HG03457 (cell line): ENCODE data around the gene OGDH.
A peak's percentile ranks its signal among the peaks of the same experiment; 100 is the strongest.

Experiments
- ATAC-seq: cut with Tn5 transposase; IDR thresholded peaks from one replicate; pipeline ENCODE4 v1.9.1; 2021; ENCODE audit warnings: moderate number of reproducible peaks; ENCODE audit not compliant: unreplicated experiment

Gene OGDH

GRCh38 chr7:44637788-44638594, 31.6 kb downstream of the OGDH start:
- ATAC-seq, result peak; percentile 37

- ATAC-seq, result peak; percentile 52
Observed at GRCh38 chr7:44638611-44639557, 32.5 kb downstream of the OGDH start.

- ATAC-seq, result no peak
Observed at GRCh38 chr7:44639671-44640321, 33.4 kb downstream of the OGDH start.

GRCh38 chr7:44643206-44643605, 36.8 kb downstream of the OGDH start:
- ATAC-seq, result no peak

- ATAC-seq, result no peak
Observed at GRCh38 chr7:44645254-44645653, 38.8 kb downstream of the OGDH start.

- ATAC-seq, result no peak
Observed at GRCh38 chr7:44645696-44646095, 39.3 kb downstream of the OGDH start.

- no peak for ATAC-seq
Observed at GRCh38 chr7:44646176-44646920, 39.9 kb downstream of the OGDH start.

GRCh38 chr7:44646921-44647636, 40.7 kb downstream of the OGDH start:
- ATAC-seq, result no peak

- ATAC-seq, result no peak
Observed at GRCh38 chr7:44647981-44648714, 41.7 kb downstream of the OGDH start.

- ATAC-seq, result no peak
Observed at GRCh38 chr7:44650242-44650641, 43.8 kb downstream of the OGDH start.

- no peak for ATAC-seq
Observed at GRCh38 chr7:44650772-44651171, 44.3 kb downstream of the OGDH start.

GRCh38 chr7:44652535-44652934, 46.1 kb downstream of the OGDH start:
- no peak for ATAC-seq

GRCh38 chr7:44654255-44654796, 47.9 kb downstream of the OGDH start:
- no peak for ATAC-seq

- ATAC-seq, result no peak
Observed at GRCh38 chr7:44655341-44655740, 48.9 kb downstream of the OGDH start.

- ATAC-seq, result no peak
Observed at GRCh38 chr7:44658979-44659378, 52.6 kb downstream of the OGDH start.

GRCh38 chr7:44661233-44661632, 54.8 kb downstream of the OGDH start:
- ATAC-seq, result no peak

- no peak for ATAC-seq
Observed at GRCh38 chr7:44664780-44665461, 58.5 kb downstream of the OGDH start.

GRCh38 chr7:44665531-44666213, 59.2 kb downstream of the OGDH start:
- ATAC-seq, result no peak
